Fibroblast of lung (primary cell): ENCODE results near the gene NUBP1. TPM values are rescaled to one million over a fixed set of nuclear protein-coding genes. Genes with fewer than 3 reads are reported as not detected.
"Not testable (repeated sequence)": the region's sequence is repeated elsewhere in the genome, so short reads cannot be mapped to it uniquely, and the experiment has no call there.

Experiments
- DNase-seq, 2 donors: peaks; one replicate each; pipeline versions ENCODE4 v3.0.0 to v3.0.0-alpha.2; 2010; ENCODE audit warnings: low read depth in 2 of 2
- H2AFZ ChIP-seq: 2 replicates; pipeline ENCODE4 v1.5.1; 2012; ENCODE audit warnings: low read length, control low read depth, inconsistent platforms
- H3K27ac ChIP-seq: 2 replicates; pipeline ENCODE4 v1.5.1; 2011; ENCODE audit warnings: low read length, control low read depth; ENCODE audit not compliant: insufficient read depth
- H3K27me3 ChIP-seq: 2 replicates; pipeline ENCODE4 v1.5.1; 2011; ENCODE audit warnings: mild to moderate bottlenecking, low read length; ENCODE audit not compliant: control insufficient read depth, insufficient read depth
- H3K36me3 ChIP-seq: 2 replicates; pipeline ENCODE4 v1.5.1; 2011; ENCODE audit warnings: low read length; ENCODE audit not compliant: control insufficient read depth, insufficient read depth
- H3K4me1 ChIP-seq: 2 replicates; pipeline ENCODE4 v1.5.1; 2011; ENCODE audit warnings: low read length; ENCODE audit not compliant: control insufficient read depth, insufficient read depth; ENCODE audit errors: extremely low read depth
- H3K4me2 ChIP-seq: 2 replicates; pipeline ENCODE4 v1.5.1; 2011; ENCODE audit warnings: low read length, control low read depth; ENCODE audit not compliant: insufficient read depth; ENCODE audit errors: extremely low read depth
- H3K4me3 ChIP-seq, 4 experiments: fragments of 200-600 bp in 1 of 4; sonication (generic) in 1 of 4; replicated peaks in 1 of 4; 2 replicates each; pipeline ENCODE4 v1.5.1; 2011 to 2016; ENCODE audit warnings: low read length in 4 of 4, low read depth in 3 of 4, mild to moderate bottlenecking in 3 of 4, control low read depth in 2 of 4, inconsistent platforms in 1 of 4, mixed read lengths in 1 of 4; ENCODE audit not compliant: insufficient read depth in 1 of 4; ENCODE audit errors: control extremely low read depth in 1 of 4
- H3K79me2 ChIP-seq: 2 replicates; pipeline ENCODE4 v1.5.1; 2012; ENCODE audit warnings: mild to moderate bottlenecking, low read length, inconsistent platforms; ENCODE audit not compliant: control insufficient read depth, insufficient read depth
- H3K9ac ChIP-seq: 2 replicates; pipeline ENCODE4 v1.5.1; 2011; ENCODE audit warnings: mild to moderate bottlenecking, low read length, control low read depth; ENCODE audit not compliant: insufficient read depth
- H3K9me3 ChIP-seq: 2 replicates; pipeline ENCODE4 v1.5.1; 2012; ENCODE audit warnings: low read depth, low read length; ENCODE audit not compliant: control insufficient read depth, insufficient read depth
- H4K20me1 ChIP-seq: 2 replicates; pipeline ENCODE4 v1.5.1; 2011; ENCODE audit warnings: low read length; ENCODE audit not compliant: control insufficient read depth, insufficient read depth; ENCODE audit errors: extremely low read depth
- EZH2 ChIP-seq: IDR thresholded peaks from 2 replicates; pipeline ENCODE4 v1.5.1; 2012; ENCODE audit warnings: low read length, control low read depth, mild to moderate bottlenecking; ENCODE audit errors: missing control alignments
- polyA plus RNA-seq, 2 donors: library from polyadenylated mRNA; depleted of rRNA in 1 of 2; stranded (reverse) in 1 of 2; unstranded in 1 of 2; fragments of >200 nt; gene quantifications; 2 replicates each; pipeline ENCODE4 v1.2.1, GENCODE V29; 2011 to 2012; ENCODE audit warnings: missing spikeins in 1 of 2
- total RNA-seq: library from RNA; depleted of rRNA; stranded (reverse); fragments of >200 nt; gene quantifications from 2 replicates; pipeline ENCODE4 v1.2.1, GENCODE V29; 2014
- TF ChIP-seq, protein P1 (sequence below), 2 donors: IDR thresholded peaks in 1 of 2; conservative IDR thresholded peaks in 1 of 2; 1 replicate in 1 of 2; 2 replicates in 1 of 2; pipeline ENCODE4 v1.5.1; 2011 to 2012; ENCODE audit warnings: low read length in 2 of 2, control low read depth in 1 of 2, inconsistent platforms in 1 of 2, low read depth in 1 of 2, mild to moderate bottlenecking in 1 of 2

The NUBP1 gene
- total and polyA plus RNA-seq, 2 donors (not counting 1 experiment from before 2014, with no cell fraction given), result 16.7 to 29.7 TPM

DNA sequence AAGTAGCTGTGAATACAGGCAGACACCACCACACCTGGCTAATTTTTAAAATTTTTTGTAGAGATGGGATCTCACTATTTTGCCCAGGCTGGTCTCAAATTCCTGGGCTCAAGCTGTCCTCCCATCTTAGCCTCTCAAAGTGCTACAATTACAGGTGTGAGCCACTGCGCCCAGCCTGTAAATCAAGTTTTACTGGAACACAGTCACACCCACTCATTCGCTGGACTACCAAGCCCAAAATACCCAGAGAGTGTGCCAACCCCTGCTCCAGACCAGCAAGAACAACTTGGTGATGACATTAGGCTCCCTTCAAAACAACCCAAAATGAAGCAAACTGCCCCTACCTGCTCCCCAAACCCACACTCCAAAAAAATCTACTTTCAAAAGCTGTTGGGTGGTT lies 39.0 kb downstream of the NUBP1 start:
- Histone ChIP-seq H3K9ac (no peak overlapping the region), H2AFZ (no peak overlapping the region), H3K9me3 (no peaks in the 10 kb centered on the region), H3K79me2 (no peaks in the 10 kb centered on the region), H4K20me1 (no peaks in the 10 kb centered on the region), H3K4me2 (no peak overlapping the region), H3K4me1 (no peaks in the 10 kb centered on the region), H3K4me3 (no peak overlapping the region), H3K27ac (no peak overlapping the region), H3K27me3 (no peaks in the 10 kb centered on the region), H3K36me3 (no peaks in the 10 kb centered on the region)
- no peak for DNase-seq
- TF ChIP-seq, protein P1, sequence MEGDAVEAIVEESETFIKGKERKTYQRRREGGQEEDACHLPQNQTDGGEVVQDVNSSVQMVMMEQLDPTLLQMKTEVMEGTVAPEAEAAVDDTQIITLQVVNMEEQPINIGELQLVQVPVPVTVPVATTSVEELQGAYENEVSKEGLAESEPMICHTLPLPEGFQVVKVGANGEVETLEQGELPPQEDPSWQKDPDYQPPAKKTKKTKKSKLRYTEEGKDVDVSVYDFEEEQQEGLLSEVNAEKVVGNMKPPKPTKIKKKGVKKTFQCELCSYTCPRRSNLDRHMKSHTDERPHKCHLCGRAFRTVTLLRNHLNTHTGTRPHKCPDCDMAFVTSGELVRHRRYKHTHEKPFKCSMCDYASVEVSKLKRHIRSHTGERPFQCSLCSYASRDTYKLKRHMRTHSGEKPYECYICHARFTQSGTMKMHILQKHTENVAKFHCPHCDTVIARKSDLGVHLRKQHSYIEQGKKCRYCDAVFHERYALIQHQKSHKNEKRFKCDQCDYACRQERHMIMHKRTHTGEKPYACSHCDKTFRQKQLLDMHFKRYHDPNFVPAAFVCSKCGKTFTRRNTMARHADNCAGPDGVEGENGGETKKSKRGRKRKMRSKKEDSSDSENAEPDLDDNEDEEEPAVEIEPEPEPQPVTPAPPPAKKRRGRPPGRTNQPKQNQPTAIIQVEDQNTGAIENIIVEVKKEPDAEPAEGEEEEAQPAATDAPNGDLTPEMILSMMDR (conservative IDR thresholded peaks at IDR 0.05 in 1 of 2, IDR thresholded peaks at IDR 0.05 in 1 of 2; ENCODE audit: low read depth in 1 of 2, low read length in 2 of 2), result no peak
- no peak for TF ChIP-seq EZH2

DNA sequence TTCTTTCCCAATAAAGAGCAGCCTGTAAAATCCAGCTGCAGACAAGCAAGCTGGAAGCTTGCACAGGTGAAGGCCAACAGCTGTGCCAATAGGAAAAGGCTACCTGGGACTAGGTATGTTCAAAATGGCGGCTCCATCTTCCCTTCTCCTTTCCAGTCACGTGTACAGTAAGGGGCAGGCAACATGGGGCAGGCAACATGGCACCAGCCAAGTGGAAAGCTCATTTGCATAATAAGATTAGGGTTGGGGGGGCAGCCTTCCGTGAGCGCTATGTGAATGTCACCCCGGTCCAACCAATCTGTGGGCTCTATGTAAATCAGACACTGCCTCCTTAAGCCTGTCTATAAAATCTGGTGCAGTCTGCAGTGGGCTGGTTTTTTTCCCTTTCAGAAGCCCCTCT lies 43.7 kb downstream of the NUBP1 start:
- Histone ChIP-seq H3K27ac (no peak overlapping the region), H2AFZ (no peak overlapping the region), H3K4me3 (no peak overlapping the region), H3K4me2 (no peak overlapping the region), H3K9ac (no peak overlapping the region), H4K20me1 (no peaks in the 10 kb centered on the region), H3K36me3 (no peaks in the 10 kb centered on the region), H3K27me3 (peaks cover 2% of the 10 kb centered on the region), H3K79me2 (no peaks in the 10 kb centered on the region), H3K9me3 (no peaks in the 10 kb centered on the region), H3K4me1 (no peaks in the 10 kb centered on the region)
- no peak for DNase-seq
- no peak for TF ChIP-seq EZH2
- TF ChIP-seq, protein P1 (conservative IDR thresholded peaks at IDR 0.05 in 1 of 2, IDR thresholded peaks at IDR 0.05 in 1 of 2; ENCODE audit: low read depth in 1 of 2, low read length in 2 of 2), result no peak

DNA sequence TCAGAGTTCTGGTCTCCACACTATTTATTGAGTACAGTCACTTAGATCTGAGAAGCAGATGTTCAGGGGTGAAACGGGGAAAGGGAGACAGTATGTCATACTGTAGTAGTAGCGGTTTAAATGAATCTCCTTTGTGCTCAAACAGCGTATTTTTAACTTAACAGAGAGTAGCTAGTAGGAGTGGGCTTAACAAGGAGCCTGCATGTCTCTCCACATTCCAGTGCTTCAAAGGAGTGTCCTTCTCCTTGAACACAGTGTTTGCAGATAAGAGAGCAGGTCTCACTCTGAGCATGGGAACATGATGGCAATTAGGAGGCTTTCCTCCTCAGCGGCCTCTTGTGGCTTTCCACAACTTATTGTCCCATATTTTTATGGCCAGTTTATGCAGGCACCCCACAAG lies 45.0 kb downstream of the NUBP1 start:
- not testable (repeated sequence) for H3K4me3 ChIP-seq, H3K4me1 ChIP-seq, H3K9ac ChIP-seq, H3K27ac ChIP-seq, H3K27me3 ChIP-seq, H3K36me3 ChIP-seq, H2AFZ ChIP-seq, H4K20me1 ChIP-seq, H3K9me3 ChIP-seq, DNase-seq, H3K79me2 ChIP-seq, H3K4me2 ChIP-seq
